22Rv1 (cell line): ENCODE results near the gene PLGRKT.
A peak's percentile ranks its signal among the peaks of the same experiment; 100 is the strongest.
"Not testable (repeated sequence)": the region's sequence is repeated elsewhere in the genome, so short reads cannot be mapped to it uniquely, and the experiment has no call there.

ENCODE experiments used
- H3K27ac ChIP-seq: fragments of 450-650 bp; 2 replicates; pipeline ENCODE4 v1.5.1; 2017
- CTCF ChIP-seq: fragments of 450-650 bp; IDR thresholded peaks from 2 replicates; pipeline ENCODE4 v1.5.1; 2017; ENCODE audit warnings: mild to moderate bottlenecking
- ZFX ChIP-seq: fragments of 450-650 bp; IDR thresholded peaks from 2 replicates; pipeline ENCODE4 v1.6.1; 2017; ENCODE audit warnings: antibody characterized with exemption, borderline replicate concordance

Gene PLGRKT

GRCh38 chr9:5354184-5354583, 83.5 kb downstream of the PLGRKT start:
- no peak for TF ChIP-seq ZFX
- TF ChIP-seq CTCF: no peak
- no peak overlapping the region for H3K27ac ChIP-seq

GRCh38 chr9:5352637-5353248, 85.0 kb downstream of the PLGRKT start:
- H3K27ac ChIP-seq: no peak overlapping the region
- no peak for TF ChIP-seq CTCF
- no peak for TF ChIP-seq ZFX

GRCh38 chr9:5338992-5339981, 98.4 kb downstream of the PLGRKT start, which contains the start of gene RLN1:
TSS of gene RLN1 (minus strand) at chr9:5339876. CDS start at chr9:5339746, 130 bp downstream.
- H3K27ac ChIP-seq: 0 out of 2 replicates have a peak within 1 kb of the TSS, but pooled peaks have one; percentile 31

- no peak for TF ChIP-seq ZFX
- TF ChIP-seq CTCF: no peak
- no peak overlapping the region for H3K27ac ChIP-seq
These were observed 101.0 kb downstream of the PLGRKT start for GRCh38 chr9:5336688-5337087.

- H3K27ac ChIP-seq: not testable (repeated sequence)
These were observed 106.4 kb downstream of the PLGRKT start for GRCh38 chr9:5331276-5331675.

GRCh38 chr9:5326893-5327548, 110.7 kb downstream of the PLGRKT start:
- TF ChIP-seq ZFX (no peak), CTCF (no peak)
- no peak overlapping the region for H3K27ac ChIP-seq

GRCh38 chr9:5326187-5326586, 111.5 kb downstream of the PLGRKT start:
- TF ChIP-seq ZFX: no peak

GRCh38 chr9:5321601-5322000, 116.1 kb downstream of the PLGRKT start:
- H3K27ac ChIP-seq: not testable (repeated sequence)

More at GRCh38 chr9:5326187-5326586, 111.5 kb downstream of the PLGRKT start:
- H3K27ac ChIP-seq: no peak overlapping the region

- H3K27ac ChIP-seq: no peak overlapping the region
- no peak for TF ChIP-seq CTCF
- TF ChIP-seq ZFX: no peak
These were observed 116.7 kb downstream of the PLGRKT start for GRCh38 chr9:5321058-5321457.

- not testable (repeated sequence) for H3K27ac ChIP-seq
These were observed 121.3 kb downstream of the PLGRKT start for GRCh38 chr9:5316406-5316805.
